K562 (cell line): Measurements from ENCODE around the gene CST9L. TPM values are rescaled to one million over a fixed set of nuclear protein-coding genes. Genes with fewer than 3 reads are reported as not detected.

Source experiments
- ATAC-seq: fragments of 200-7000 bp; cut with Tn5 transposase; 3 replicates; pipeline ENCODE4 v1.9.1; 2020; ENCODE audit warnings: moderate library complexity
- BruUV-seq: library from RNA; stranded (reverse); fragments of 400-500 nt; replicated peaks from 2 replicates; lab custom pipeline; 2021; lab: Mats Ljungman, UMichigan
- CTCF ChIA-PET: fragments of 300-600 bp; formaldehyde crosslinking; extraction: SDS; loops from one replicate; lab custom pipeline; 2021; ENCODE audit warnings: low intra/inter-chr PET ratio; lab: Yijun Ruan, JAX
- POLR2A ChIA-PET: fragments of 300-600, 350-650 bp; sonication (Branson Sonifier 250); formaldehyde crosslinking; extraction: SDS; loops from one replicate; lab custom pipeline; 2021; ENCODE audit warnings: antibody characterized with exemption, inconsistent platforms; lab: Yijun Ruan, JAX
- DNase-seq, 4 experiments: peaks; one replicate each; pipeline versions ENCODE4 v3.0.0 to v3.0.0-alpha.2; 2011 to 2018; ENCODE audit warnings: low spot score in 3 of 4, mixed read lengths in 3 of 4; ENCODE audit errors: extremely low read depth in 1 of 4
- FAIRE-seq: peaks from 2 replicates; lab custom pipeline; 2011; peaks lifted over from hg19 to GRCh38; lab: Jason Lieb, UNC
- H2AFZ ChIP-seq: 2 replicates; pipeline ENCODE4 v1.6.0; 2011; ENCODE audit warnings: low read depth, low read length, control low read depth, inconsistent platforms
- H3K27ac ChIP-seq: fragments of 200-600 bp; 3 replicates; pipeline ENCODE4 v1.8.0; 2011; ENCODE audit warnings: low read depth, mild to moderate bottlenecking, control low read depth, inconsistent platforms, low read length, moderate library complexity, mixed read lengths; ENCODE audit errors: extremely low read depth
- H3K27me3 ChIP-seq, 2 experiments: fragments of 300-600 bp in 1 of 2; 2 replicates in 1 of 2; 3 replicates in 1 of 2; pipeline versions ENCODE4 v1.6.0 to v1.8.0; 2011; ENCODE audit warnings: inconsistent platforms in 2 of 2, low read length in 2 of 2, mild to moderate bottlenecking in 1 of 2, mixed read lengths in 1 of 2, moderate library complexity in 1 of 2; ENCODE audit not compliant: control insufficient read depth in 2 of 2, insufficient read depth in 2 of 2
- H3K36me3 ChIP-seq: fragments of 300-600 bp; 3 replicates; pipeline ENCODE4 v1.8.0; 2011; ENCODE audit warnings: mild to moderate bottlenecking, low read length, inconsistent platforms; ENCODE audit not compliant: control insufficient read depth, insufficient read depth
- H3K4me1 ChIP-seq, 2 experiments: fragments of 200-600 bp in 1 of 2; replicated peaks in 1 of 2; 2 replicates in 1 of 2; 3 replicates in 1 of 2; pipeline versions ENCODE4 v1.5.1 to v1.8.0; 2011; ENCODE audit warnings: inconsistent platforms in 2 of 2, low read length in 2 of 2, mild to moderate bottlenecking in 1 of 2, mixed read lengths in 1 of 2, moderate library complexity in 1 of 2; ENCODE audit not compliant: control insufficient read depth in 2 of 2, insufficient read depth in 2 of 2
- H3K4me2 ChIP-seq: 2 replicates; pipeline ENCODE4 v1.6.1; 2011; ENCODE audit warnings: low read length, control low read depth, inconsistent platforms, mixed read lengths; ENCODE audit not compliant: insufficient read depth
- H3K4me3 ChIP-seq: fragments of 200-600 bp; sonication (generic), shearing (Covaris generic); 2 replicates; pipeline ENCODE4 v1.5.1; 2016; ENCODE audit warnings: control low read depth, inconsistent platforms
- H3K79me2 ChIP-seq: fragments of 200-600 bp; 3 replicates; pipeline ENCODE4 v1.8.0; 2011; ENCODE audit warnings: low read length, inconsistent platforms; ENCODE audit not compliant: control insufficient read depth, insufficient read depth
- H3K9ac ChIP-seq, 2 experiments: 2 replicates each; pipeline versions ENCODE4 v1.6.0 to v1.6.1; 2011; ENCODE audit warnings: low read depth in 2 of 2, low read length in 2 of 2, control low read depth in 1 of 2, inconsistent platforms in 1 of 2, mild to moderate bottlenecking in 1 of 2, mixed read lengths in 1 of 2; ENCODE audit not compliant: insufficient read depth in 1 of 2
- H3K9me1 ChIP-seq: one replicate; pipeline ENCODE4 v1.6.0; 2011; ENCODE audit warnings: inconsistent platforms, mild to moderate bottlenecking, low read length, moderate library complexity; ENCODE audit not compliant: control insufficient read depth, insufficient read depth
- H3K9me3 ChIP-seq: replicated peaks from 2 replicates; pipeline ENCODE4 v1.5.1; 2011; ENCODE audit warnings: low read depth, low read length, inconsistent platforms; ENCODE audit not compliant: control insufficient read depth, insufficient read depth
- H4K20me1 ChIP-seq: replicated peaks from 2 replicates; pipeline ENCODE4 v1.6.1; 2011; ENCODE audit warnings: low read length, inconsistent platforms, mixed read lengths; ENCODE audit not compliant: control insufficient read depth, insufficient read depth
- BRF2 ChIP-seq: IDR thresholded peaks from 3 replicates; pipeline ENCODE4 v1.6.1; 2011; ENCODE audit warnings: borderline replicate concordance, mild to moderate bottlenecking; ENCODE audit not compliant: insufficient read length, insufficient read depth
- HOXB6 ChIP-seq: fragments of 250-450 bp; sonication (Bioruptor Pico); IDR thresholded peaks from 2 replicates; pipeline ENCODE4 v1.5.1; 2022; ENCODE audit warnings: mild to moderate bottlenecking, borderline replicate concordance
- KLF1 ChIP-seq: fragments of 450-650 bp; IDR thresholded peaks from 2 replicates; pipeline ENCODE4 v1.6.1; 2016; ENCODE audit warnings: missing genetic modification characterization, missing compliant biosample characterization
- POLR2AphosphoS5 ChIP-seq: IDR thresholded peaks from 2 replicates; pipeline ENCODE4 v1.6.1; 2011; ENCODE audit warnings: mild to moderate bottlenecking, low read depth, low read length, moderate library complexity; ENCODE audit not compliant: control insufficient read depth, insufficient read depth
- RBFOX2 ChIP-seq: fragments of 200-400 bp; formaldehyde crosslinking; IDR thresholded peaks from 2 replicates; pipeline ENCODE4 v1.6.1; 2017; ENCODE audit warnings: low read depth, mild to moderate bottlenecking, low read length, moderate library complexity
- SMAD4 ChIP-seq: fragments of 250-450 bp; sonication (Bioruptor Pico); conservative IDR thresholded peaks from 2 replicates; pipeline ENCODE4 v1.8.0; 2021; ENCODE audit warnings: inconsistent platforms, mild to moderate bottlenecking, moderate library complexity
- XRCC3 ChIP-seq: fragments of 450-650 bp; IDR thresholded peaks from 2 replicates; pipeline ENCODE4 v1.6.1; 2017; ENCODE audit warnings: mild to moderate bottlenecking, moderate library complexity
- ZBTB5 ChIP-seq: fragments of 450-650 bp; IDR thresholded peaks from 2 replicates; pipeline ENCODE4 v1.6.1; 2017; ENCODE audit warnings: antibody characterized with exemption
- ZNF507 ChIP-seq: conservative IDR thresholded peaks from 2 replicates; pipeline ENCODE4 v1.6.1; 2017; ENCODE audit warnings: missing genetic modification characterization, missing compliant biosample characterization
- in situ Hi-C: fragments of 300-500 bp; cut with MboI; formaldehyde crosslinking; loops from 4 replicates; pipeline ENCODE4 v1.15.0; 2018; ENCODE audit warnings: inconsistent platforms, mixed read lengths
- intact Hi-C: fragments of 100-400 bp; cut with micrococcal nuclease; formaldehyde crosslinking; loops from 2 replicates; pipeline ENCODE4 v1.14.2; 2022
- polyA plus RNA-seq, 8 experiments: library from polyadenylated mRNA; depleted of rRNA in 4 of 8; stranded (reverse) in 5 of 8; unstranded in 3 of 8; fragments of >200 nt; fragmentation: Nextera tagmentation in 2 of 8; fragmentation: Illumina TruSeq in 1 of 8; extraction: Ambion mirVana in 2 of 8; extraction: Trizol in 1 of 8; gene quantifications; 2 replicates each; pipeline versions ENCODE4 v1.2.1 to v1.2.3, GENCODE V29; 2011 to 2014; ENCODE audit warnings: inconsistent platforms in 1 of 8, missing spikeins in 1 of 8
- total RNA-seq, 7 experiments: library from RNA; depleted of rRNA in 6 of 7; stranded (reverse); fragments of >200 nt in 6 of 7; fragmentation: Illumina TruSeq in 2 of 7; extraction: Trizol in 2 of 7; gene quantifications; 2 replicates each; pipeline versions ENCODE4 v1.2.1 to v1.2.3, GENCODE V29; 2011 to 2021; ENCODE audit warnings: low replicate concordance in 1 of 7
- TF ChIP-seq, protein P1 (sequence below), 2 experiments: IDR thresholded peaks; 2 replicates each; pipeline ENCODE4 v1.6.1; 2012; ENCODE audit warnings: improper control_type of control experiment in 2 of 2, low read depth in 2 of 2, low read length in 2 of 2, borderline replicate concordance in 1 of 2
- TF ChIP-seq, protein P2 (sequence below), 3 experiments: fragments of 200-800 bp in 1 of 3; sonication (Bioruptor generic) in 1 of 3; sonication (generic) in 1 of 3; formaldehyde crosslinking in 1 of 3; IDR thresholded peaks; 2 replicates each; pipeline versions ENCODE4 v1.6.1 to v1.8.0; 2016 to 2022; ENCODE audit warnings: mild to moderate bottlenecking in 2 of 3, missing compliant biosample characterization in 2 of 3, missing genetic modification characterization in 2 of 3, missing genetic modification reagents in 1 of 3

Gene CST9L
- total and polyA plus RNA-seq, 9 of the 15 experiments (the other 6 are each of a cell fraction or from before 2014, with no cell fraction given) = not detected

DNA sequence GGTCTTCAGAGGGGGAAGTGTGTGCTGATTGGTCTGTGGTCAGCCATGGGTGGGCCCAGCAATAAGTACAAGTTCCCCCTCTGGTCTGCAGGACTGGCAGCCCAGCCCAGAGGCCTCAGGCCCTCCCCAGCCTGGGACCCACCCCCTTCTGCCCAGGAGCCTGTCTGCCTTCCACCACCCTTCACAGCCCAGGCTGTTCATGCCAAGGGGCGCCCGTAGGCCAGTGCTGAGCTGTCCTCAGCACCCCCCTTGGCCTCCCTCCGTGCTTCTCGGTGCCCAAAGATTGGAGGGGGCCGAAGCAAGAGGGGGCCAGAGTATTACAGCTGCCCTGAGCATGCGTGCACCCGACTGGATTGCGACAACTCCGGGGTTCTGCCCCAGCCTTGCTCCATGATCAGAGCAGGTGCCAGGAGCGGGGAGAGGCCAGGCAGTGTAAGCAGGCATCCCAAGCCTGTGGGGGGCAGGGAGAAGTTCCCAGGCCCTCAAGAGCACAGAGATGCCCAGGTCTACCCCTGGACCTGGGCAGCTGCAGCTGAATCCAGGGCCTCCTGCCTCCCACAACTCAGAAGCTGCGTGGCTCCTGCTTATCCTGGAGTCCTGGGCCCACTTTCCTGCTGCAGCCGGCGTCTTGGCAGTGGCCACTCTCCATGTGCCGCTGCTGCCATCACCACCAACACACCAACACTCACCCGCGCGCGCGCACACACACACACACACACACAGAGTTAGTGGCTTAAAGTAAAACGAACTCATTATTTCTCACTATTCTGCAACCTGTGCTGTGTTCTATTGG is 33.3 kb downstream of the CST9L start (continued):
- TF ChIP-seq SMAD4 (CRISPR knock-in tag) (no peak), BRF2 (no peak)
- TF ChIP-seq, protein P1, sequence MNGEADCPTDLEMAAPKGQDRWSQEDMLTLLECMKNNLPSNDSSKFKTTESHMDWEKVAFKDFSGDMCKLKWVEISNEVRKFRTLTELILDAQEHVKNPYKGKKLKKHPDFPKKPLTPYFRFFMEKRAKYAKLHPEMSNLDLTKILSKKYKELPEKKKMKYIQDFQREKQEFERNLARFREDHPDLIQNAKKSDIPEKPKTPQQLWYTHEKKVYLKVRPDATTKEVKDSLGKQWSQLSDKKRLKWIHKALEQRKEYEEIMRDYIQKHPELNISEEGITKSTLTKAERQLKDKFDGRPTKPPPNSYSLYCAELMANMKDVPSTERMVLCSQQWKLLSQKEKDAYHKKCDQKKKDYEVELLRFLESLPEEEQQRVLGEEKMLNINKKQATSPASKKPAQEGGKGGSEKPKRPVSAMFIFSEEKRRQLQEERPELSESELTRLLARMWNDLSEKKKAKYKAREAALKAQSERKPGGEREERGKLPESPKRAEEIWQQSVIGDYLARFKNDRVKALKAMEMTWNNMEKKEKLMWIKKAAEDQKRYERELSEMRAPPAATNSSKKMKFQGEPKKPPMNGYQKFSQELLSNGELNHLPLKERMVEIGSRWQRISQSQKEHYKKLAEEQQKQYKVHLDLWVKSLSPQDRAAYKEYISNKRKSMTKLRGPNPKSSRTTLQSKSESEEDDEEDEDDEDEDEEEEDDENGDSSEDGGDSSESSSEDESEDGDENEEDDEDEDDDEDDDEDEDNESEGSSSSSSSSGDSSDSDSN (IDR thresholded peaks at IDR 0.05; ENCODE audit: borderline replicate concordance in 1 of 2, low read depth in 2 of 2, low read length in 2 of 2) = no peak

GRCh38 chr20:23533161-23533560 is 35.1 kb downstream of the CST9L start:
- H3K4me1 ChIP-seq = no peaks in the 10 kb centered on the region
- no peaks in the 10 kb centered on the region for H3K27me3 ChIP-seq
- intact Hi-C loops (no loop called here), in situ Hi-C loops (no loop called here)
- ATAC-seq = no peak
- no peak overlapping the region for H3K4me2 ChIP-seq
- H3K79me2 ChIP-seq = no peaks in the 10 kb centered on the region
- POLR2A ChIA-PET = no interaction called here
- no peaks in the 10 kb centered on the region for H4K20me1 ChIP-seq
- H3K9ac ChIP-seq = no peak overlapping the region
- no peak for DNase-seq
- no peak for FAIRE-seq
- no TSS peak for BruUV-seq
- no peak overlapping the region for H3K4me3 ChIP-seq
- no peaks in the 10 kb centered on the region for H3K9me3 ChIP-seq
- H3K9me1 ChIP-seq = no peaks in the 10 kb centered on the region
- CTCF ChIA-PET = no interaction called here
- H3K36me3 ChIP-seq = no peaks in the 10 kb centered on the region
- H2AFZ ChIP-seq = no peak overlapping the region
- no peak overlapping the region for H3K27ac ChIP-seq
- no peak for TF ChIP-seq POLR2AphosphoS5
- TF ChIP-seq HOXB6 (CRISPR knock-in tag) = no peak
- no peak for TF ChIP-seq ZNF507 (tag)
- TF ChIP-seq XRCC3 = no peak
- TF ChIP-seq, protein P2, sequence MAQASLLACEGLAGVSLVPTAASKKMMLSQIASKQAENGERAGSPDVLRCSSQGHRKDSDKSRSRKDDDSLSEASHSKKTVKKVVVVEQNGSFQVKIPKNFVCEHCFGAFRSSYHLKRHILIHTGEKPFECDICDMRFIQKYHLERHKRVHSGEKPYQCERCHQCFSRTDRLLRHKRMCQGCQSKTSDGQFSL (CRISPR knock-in tag; IDR thresholded peaks at IDR 0.05) = no peak
- TF ChIP-seq, protein P2 (tag; IDR thresholded peaks at IDR 0.05) = no peak
- TF ChIP-seq KLF1 (tag) = no peak
- TF ChIP-seq ZBTB5 = no peak
- TF ChIP-seq RBFOX2 = no peak
